ENCODE measurements around the gene PRMT1.

Gene PRMT1

GRCh38 chr19:49635530-49636232 lies 41.4 kb upstream of the PRMT1 start:
- peaks cover 46% of the 10 kb centered on the region for H3K27me3 ChIP-seq
- no peaks in the 10 kb centered on the region for H3K9me3 ChIP-seq
- TF ChIP-seq, protein P1, sequence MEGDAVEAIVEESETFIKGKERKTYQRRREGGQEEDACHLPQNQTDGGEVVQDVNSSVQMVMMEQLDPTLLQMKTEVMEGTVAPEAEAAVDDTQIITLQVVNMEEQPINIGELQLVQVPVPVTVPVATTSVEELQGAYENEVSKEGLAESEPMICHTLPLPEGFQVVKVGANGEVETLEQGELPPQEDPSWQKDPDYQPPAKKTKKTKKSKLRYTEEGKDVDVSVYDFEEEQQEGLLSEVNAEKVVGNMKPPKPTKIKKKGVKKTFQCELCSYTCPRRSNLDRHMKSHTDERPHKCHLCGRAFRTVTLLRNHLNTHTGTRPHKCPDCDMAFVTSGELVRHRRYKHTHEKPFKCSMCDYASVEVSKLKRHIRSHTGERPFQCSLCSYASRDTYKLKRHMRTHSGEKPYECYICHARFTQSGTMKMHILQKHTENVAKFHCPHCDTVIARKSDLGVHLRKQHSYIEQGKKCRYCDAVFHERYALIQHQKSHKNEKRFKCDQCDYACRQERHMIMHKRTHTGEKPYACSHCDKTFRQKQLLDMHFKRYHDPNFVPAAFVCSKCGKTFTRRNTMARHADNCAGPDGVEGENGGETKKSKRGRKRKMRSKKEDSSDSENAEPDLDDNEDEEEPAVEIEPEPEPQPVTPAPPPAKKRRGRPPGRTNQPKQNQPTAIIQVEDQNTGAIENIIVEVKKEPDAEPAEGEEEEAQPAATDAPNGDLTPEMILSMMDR (IDR thresholded peaks at IDR 0.05), result no peak
- peaks cover 17 to 23% of the 10 kb centered on the region in 2 experiments for H3K4me1 ChIP-seq (ENCODE audit: control insufficient read depth in 1 of 2, insufficient read depth in 1 of 2, low read depth in 1 of 2, low read length in 1 of 2)
- no peak overlapping the region for H3K27ac ChIP-seq
- H3K36me3 ChIP-seq, result no peaks in the 10 kb centered on the region
- H3K4me3 ChIP-seq (ENCODE audit: low read depth in 1 of 2, low read length in 1 of 2), result no peak overlapping the region

DNA sequence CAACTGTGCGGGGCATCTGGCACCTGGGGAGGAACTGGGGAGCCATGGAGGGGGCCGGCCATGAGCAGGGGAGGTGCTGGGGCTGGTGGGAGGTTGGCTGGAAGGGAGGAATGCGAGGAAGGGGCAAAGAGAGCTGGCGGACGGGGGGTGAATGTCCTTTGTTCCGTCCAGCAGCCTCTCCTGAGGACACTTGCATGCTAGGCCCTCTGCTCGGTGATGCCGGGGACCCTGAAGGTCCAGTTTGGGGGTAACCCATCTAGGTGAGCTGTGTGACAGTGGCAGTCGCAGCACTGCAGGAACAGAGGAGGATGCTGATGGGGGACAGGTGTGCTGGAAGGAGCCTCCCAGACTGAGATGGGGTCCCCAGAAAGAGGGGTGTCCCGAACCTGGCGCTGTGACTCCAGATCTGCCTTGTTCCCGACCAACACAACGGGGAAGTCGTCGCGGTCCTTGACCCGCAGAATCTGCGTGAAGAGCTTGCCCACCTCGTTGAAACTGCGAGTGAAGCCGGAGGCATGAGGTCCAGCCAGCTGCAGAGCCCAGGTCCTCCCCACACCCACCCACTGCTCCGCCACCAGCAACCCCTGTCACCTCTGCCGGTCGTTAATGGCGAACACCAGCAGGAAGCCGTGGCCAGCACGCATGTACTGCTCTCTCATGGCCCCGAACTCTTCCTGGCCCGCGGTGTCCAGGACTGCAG lies 40.7 kb upstream of the PRMT1 start:
- Histone ChIP-seq H3K9me3 (no peaks in the 10 kb centered on the region), H3K27ac (no peak overlapping the region), H3K27me3 (peaks cover 46% of the 10 kb centered on the region), H3K4me3 (ENCODE audit: low read depth in 1 of 2, low read length in 1 of 2) (no peak overlapping the region), H3K36me3 (no peaks in the 10 kb centered on the region), H3K4me1 (ENCODE audit: control insufficient read depth in 1 of 2, insufficient read depth in 1 of 2, low read depth in 1 of 2, low read length in 1 of 2) (peaks cover 24 to 30% of the 10 kb centered on the region in 2 experiments)
- TF ChIP-seq, protein P1 (IDR thresholded peaks at IDR 0.05), result no peak

- TF ChIP-seq, protein P1 (IDR thresholded peaks at IDR 0.05), result no peak
- no peaks in the 10 kb centered on the region for H3K9me3 ChIP-seq
- peaks cover 46% of the 10 kb centered on the region for H3K27me3 ChIP-seq
- no peaks in the 10 kb centered on the region for H3K36me3 ChIP-seq
- peaks cover 35 to 42% of the 10 kb centered on the region in 2 experiments for H3K4me1 ChIP-seq (ENCODE audit: control insufficient read depth in 1 of 2, insufficient read depth in 1 of 2, low read depth in 1 of 2, low read length in 1 of 2)
- no peak overlapping the region for H3K27ac ChIP-seq
- H3K4me3 ChIP-seq (ENCODE audit: low read depth in 1 of 2, low read length in 1 of 2), result no peak overlapping the region
Observed at GRCh38 chr19:49637821-49638738, 39.0 kb upstream of the PRMT1 start.

GRCh38 chr19:49639401-49640112 lies 37.5 kb upstream of the PRMT1 start:
- TF ChIP-seq, protein P1 (IDR thresholded peaks at IDR 0.05), result no peak
- H3K4me3 ChIP-seq (ENCODE audit: low read depth in 1 of 2, low read length in 1 of 2), result peak overlapping the region; percentile 91 to 93
- no peaks in the 10 kb centered on the region for H3K9me3 ChIP-seq
- peaks cover 46% of the 10 kb centered on the region for H3K27me3 ChIP-seq
- no peaks in the 10 kb centered on the region for H3K36me3 ChIP-seq
- H3K27ac ChIP-seq, result peak overlapping the region; percentile 96
- peaks cover 41 to 42% of the 10 kb centered on the region in 2 experiments for H3K4me1 ChIP-seq (ENCODE audit: control insufficient read depth in 1 of 2, insufficient read depth in 1 of 2, low read depth in 1 of 2, low read length in 1 of 2)

Data from neutrophil (primary cell).